Dermis microvascular lymphatic vessel endothelial cell (primary cell): ENCODE measurements around the gene TRIM40. TPM values are rescaled to one million over a fixed set of nuclear protein-coding genes. Genes with fewer than 3 reads are reported as not detected.

ENCODE experiments used
- DNase-seq, 2 donors: peaks; one replicate each; pipeline versions ENCODE4 v3.0.0 to v3.0.0-alpha.2; 2010; ENCODE audit warnings: low read depth in 2 of 2
- total RNA-seq: library from RNA; depleted of rRNA; stranded (reverse); fragments of >200 nt; gene quantifications from 2 replicates; pipeline ENCODE4 v1.2.1, GENCODE V29; 2014

Gene TRIM40
- not detected in 2 replicates for total RNA-seq

DNA sequence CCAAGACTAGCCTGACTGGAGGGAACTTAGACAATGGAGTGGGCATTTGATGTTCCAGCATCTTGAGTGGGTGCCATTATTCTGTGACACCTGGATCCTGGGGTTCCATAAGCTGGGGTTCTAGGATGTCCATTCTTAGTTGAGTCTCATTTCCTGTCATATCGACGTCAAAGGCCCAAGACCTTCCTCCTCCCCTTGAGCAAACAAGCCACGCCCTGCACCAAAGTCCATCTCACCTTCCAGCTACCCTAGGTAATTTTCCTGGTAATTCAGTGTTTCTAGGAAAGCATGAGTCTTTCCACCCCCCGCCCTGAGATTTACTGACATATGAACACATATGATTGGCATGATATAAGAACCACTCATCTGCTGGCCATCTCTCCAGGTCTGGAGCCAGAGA lies at the start of gene TRIM40:
TSS of gene TRIM40 (plus strand) at position 384 of the 400 bp plus-strand sequence. CDS start 897 bp downstream, outside the sequence.
- no peak for DNase-seq

DNA sequence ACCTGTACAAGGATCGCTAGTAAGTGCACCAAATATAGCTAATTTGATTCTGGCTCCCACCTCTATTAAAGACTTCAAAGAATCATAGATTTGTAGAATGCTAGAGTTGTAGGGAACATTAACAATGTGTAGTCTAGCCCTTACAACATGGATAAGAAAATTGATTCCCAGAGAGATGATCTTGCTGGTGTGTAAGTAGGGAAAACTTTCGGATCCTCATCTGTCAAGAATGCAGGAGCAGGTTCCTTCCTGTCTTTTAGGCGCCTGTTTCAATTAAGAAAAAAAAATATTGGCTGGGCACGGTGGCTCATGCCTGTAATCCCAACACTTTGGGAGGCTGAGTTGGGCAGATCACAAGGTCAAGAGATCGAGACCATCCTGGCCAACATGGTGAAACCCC lies 48.1 kb upstream of the TRIM40 start:
- DNase-seq: no peak

GRCh38 chr6:30091577-30092381 lies 44.2 kb upstream of the TRIM40 start:
- DNase-seq: peak in 1 of 2 donors; percentile 23

DNA sequence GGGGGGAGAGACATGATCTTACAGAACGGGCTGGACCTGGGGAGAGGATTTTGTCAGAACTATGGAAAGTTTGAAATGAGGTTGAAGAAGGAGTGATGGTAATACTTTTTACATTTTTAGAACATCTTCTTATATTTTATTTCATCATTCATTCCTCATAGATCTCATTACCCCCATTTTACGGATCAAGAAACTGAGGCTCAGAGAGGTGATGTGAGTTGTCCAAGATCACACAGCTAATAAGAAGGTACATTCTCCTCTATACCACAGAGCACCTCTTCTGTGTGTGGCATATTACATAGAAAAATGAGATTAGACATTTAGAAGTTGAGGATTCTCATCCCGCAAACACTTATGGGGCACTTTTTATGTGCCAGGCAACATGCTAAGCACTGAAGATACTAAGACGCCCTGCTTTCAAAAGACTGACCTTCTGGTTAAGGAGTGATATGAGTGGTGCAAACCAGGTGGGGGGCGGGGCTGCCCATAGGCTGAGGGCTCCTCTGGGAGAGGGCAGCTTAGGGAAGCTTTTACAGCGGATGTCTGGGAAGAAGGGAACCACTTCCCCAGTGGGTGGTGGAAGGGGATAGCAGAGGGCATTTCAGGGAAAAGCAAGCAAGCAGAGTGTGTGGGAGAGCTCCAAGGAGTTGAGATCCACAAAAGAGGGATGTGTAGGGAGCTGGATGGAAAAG lies 42.9 kb upstream of the TRIM40 start:
- DNase-seq: no peak

- DNase-seq: no peak
Measured at GRCh38 chr6:30093951-30094661, 41.8 kb upstream of the TRIM40 start.

GRCh38 chr6:30096829-30097228 lies 39.1 kb upstream of the TRIM40 start:
- DNase-seq: no peak

DNA sequence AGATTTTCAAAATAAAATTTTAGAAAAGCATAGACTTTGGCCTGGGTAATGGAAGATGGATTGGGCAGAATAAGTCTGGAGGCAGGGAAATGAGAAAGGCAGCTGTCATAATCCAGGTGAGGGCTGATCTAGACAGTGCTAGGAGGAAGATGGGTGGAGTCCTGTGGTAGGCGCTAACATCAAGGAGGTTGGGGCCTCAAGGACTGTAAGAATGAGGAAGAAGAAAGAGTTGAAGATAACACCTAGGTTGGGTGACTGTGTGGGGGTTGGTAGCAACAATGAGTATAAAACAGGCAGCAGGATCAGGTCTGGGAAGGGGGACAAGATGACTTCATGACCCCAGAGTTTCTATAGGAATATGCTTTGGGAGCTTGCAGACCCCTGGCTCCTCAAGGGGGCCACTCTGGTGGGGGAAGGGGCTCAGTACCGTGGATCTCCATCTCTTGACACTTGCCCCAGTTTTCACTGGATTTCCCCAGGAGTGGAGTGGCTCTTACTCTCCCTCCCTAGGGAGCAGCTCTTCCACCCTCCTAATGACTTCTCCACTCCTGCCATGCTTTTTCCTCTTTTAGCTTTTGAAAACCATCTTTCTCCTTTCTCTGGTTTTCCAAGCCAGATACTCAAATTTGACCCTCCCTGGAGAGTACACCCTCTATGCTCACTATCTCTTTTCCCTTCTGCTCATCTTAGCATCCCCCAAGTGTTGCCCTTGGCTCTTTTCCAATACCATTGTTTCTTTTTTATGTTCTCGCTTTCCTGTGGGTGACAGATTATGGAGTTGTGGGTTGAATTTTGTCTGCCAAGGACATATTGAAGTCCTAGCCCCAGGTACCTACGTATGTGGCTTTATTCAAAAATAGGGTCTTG lies 37.8 kb upstream of the TRIM40 start:
- no peak for DNase-seq

DNA sequence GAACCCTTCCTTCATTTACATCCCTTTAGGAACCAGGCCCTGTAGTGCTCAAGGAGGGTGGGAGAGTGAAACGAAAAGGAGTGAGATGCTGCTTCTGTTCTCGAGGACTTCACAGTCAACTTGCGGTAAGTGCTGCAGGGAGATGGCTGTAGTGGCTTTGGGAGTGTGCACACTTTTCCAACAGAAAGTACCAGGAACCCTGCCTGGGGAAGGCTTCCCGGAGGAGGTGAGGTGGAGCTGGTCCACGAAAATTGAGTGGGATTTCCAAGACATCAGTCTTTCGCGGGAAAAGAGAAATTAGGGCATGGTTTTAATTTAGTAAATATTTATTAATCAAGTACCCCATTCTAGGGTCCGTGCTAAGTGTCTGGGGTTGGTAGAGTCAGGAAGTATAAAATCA lies 35.8 kb upstream of the TRIM40 start:
- no peak for DNase-seq

DNA sequence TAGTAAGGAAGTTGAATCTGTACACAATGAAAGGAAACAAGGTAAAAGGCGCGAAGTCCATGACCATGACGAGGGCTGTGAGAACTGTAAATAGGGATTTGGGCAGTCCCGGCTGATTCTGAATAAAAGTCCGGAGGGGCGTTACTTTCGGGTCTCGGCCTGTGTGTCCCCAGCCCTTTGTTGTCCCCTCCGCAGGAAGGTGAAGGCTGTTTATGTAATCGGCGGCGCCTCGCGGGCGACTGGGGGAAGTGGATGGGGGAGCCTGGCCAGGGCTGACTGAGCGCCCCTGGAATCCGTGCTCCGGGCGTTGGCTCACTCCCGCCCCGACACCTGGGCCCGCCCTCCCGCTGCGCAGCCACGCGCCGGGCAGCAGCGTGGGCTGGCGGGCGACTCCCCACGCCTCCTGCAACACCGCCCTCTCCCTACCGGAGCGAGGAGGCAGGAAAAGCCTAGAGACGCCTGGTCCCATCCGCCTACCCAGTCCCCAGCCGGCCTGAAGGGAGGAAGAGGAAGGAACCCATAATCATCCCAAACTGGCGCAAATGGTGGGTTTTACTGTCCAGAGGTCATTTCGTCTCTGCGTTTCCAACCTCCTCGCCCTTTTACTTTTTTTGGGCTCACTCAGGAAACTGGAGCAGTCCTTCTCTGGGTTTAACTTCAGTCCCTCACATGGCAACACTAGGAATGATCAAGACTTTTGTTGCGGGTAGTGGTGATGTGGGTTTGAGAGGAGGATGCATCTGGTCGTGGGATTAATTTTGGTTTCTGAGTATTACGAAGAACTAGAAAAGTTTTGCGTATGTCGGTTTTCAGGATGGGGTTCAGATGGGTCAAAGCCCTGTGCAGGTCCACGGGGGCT lies 35.1 kb upstream of the TRIM40 start:
- peak in 1 of 2 donors; percentile 22 for DNase-seq

DNA sequence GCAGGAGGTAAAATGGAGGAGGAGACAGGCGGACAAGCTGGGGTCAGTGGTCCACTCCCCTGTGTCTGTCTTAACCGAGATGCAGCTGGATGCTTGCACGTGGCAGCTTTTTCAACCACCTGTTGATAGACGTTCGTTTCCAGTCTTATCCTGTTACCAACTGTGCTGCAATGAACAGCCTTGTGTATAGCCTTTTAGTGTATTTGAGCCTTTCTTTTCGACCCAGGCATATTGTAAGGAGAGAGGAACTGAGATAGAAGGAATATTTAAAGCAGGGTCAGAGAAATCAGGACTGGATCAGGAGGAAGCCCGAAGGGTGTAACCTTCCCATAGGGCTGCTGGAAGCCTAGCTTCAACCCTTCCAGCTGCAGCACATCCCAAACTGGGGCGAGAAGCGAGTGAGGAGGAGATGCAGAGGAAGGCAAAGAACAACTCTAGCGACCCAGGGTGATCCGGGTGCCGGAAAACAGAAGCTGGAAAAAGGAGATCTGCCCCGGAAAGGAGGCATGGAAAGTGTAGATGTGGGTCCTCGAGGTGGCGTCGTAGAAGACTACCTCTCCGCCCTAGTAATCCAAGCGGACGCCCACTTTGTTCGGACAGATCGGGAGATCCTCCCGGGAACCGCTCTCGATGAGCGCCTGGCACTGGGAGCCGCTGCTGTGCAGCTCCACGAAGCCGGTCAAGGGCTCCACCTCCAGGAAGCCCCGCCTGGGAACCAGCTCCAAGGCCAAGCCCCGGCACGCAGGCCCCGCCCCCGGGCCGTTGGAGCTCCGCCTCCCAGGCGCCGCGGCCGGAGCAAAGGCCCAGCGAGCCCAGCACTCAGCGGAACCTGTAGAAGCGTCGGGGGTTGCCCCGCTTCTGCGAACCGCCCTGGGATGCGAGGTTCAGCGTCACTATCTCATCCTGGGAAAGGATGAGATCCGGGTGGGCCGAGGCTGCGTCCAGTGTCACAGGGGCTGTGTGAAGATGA lies 34.2 kb upstream of the TRIM40 start:
- peak; percentile 52 to 85 for DNase-seq

GRCh38 chr6:30102414-30102969 lies 33.4 kb upstream of the TRIM40 start:
- no peak for DNase-seq

DNA sequence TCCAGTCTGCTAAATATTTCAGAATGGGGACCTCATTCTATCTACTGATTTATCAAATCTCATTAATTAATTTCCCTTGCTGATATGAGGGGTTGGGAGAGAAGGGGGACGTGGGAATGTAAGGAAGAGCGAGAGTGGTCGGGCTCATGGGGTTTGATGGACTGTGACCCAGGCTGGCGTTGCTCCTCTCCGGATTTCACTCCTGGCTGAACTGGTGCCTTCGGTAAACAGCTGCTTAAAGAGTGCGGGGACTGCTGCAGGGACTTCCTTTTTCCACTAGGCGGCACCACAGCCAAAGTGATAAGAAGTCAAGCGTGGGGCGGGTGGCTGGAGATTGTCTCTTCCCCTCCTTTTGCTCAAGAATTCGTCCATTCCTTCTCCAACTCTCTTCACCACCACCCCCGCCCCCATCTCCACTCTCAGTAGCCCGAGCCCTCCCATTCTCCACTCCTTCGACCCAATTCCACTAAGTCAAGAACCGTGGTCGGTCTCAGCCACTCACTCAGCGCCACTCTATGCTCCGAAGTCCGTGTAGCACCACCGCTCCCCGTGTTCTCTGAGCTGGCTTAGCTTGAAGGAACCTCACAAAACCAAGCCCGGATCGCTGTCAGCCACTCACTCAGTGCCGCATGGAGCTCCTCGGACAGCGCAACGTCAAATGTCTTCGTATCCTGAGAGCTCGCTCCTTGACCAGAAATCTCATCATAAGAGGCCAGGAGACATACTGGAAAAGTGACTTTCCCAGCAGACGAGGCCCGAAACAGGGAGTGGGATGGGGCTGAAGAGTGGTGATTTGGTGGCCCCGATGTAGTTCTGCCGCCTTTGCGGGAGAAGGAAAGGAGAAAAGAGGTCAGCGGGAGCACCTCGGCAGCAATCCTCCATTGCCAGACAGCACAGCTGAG lies 32.7 kb upstream of the TRIM40 start:
- DNase-seq: peak; percentile 51 to 86

DNA sequence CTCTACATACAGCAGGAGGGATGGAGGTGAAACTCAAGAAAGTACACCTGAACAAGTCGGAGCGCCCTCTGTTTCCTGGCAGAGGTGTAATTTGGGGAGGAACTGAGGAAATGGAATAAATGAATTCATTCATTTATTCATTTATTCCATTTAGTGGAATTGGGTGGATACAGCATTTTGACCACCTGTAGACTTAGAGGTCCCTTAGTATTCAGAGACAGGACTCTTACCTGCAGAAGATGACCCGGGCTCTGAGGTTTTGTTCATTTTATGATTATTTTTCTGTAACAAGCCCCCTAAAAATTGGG lies 32.1 kb upstream of the TRIM40 start:
- DNase-seq: no peak

GRCh38 chr6:30104661-30105060 lies 31.3 kb upstream of the TRIM40 start:
- no peak for DNase-seq

- no peak for DNase-seq
Measured at GRCh38 chr6:30111266-30111856, 24.6 kb upstream of the TRIM40 start.

GRCh38 chr6:30112402-30112994 lies 23.4 kb upstream of the TRIM40 start:
- no peak for DNase-seq
